ENCODE data around the gene ENKD1. TPM values are rescaled to one million over a fixed set of nuclear protein-coding genes. Genes with fewer than 3 reads are reported as not detected.

Gene ENKD1
- total and polyA plus RNA-seq, 2 experiments from 2014 or later, result 10.2 to 16.0 TPM

DNA sequence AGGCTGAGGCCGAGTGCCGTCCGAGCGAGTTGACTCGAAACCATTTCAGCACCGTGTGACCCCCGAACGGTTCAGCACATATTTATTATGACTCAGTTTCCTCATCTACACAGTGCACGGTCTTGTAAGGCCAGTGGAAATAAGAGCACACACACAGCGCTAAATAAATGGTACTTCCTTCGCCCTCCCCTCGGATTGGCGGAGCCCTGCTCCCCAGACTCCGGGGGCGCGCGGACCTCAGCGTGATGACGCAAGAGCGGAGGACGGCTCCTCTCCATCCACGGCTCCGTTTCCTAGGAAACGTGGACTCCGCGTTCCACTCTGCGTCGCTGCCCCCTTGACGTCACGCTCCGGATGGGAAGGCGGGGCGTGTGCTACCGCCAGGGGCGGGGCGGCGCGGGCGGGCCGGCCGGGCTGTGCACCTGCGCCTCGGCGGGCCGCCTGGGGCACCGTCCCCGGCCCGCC is 6.0 kb downstream of the ENKD1 start, which contains the start of gene PARD6A:
Gene PARD6A, plus strand, starts transcription at position 397 of the 465 bp plus-strand sequence. CDS start 79 bp downstream, outside the sequence.
- 1% methylated on average over 30 of the region's 48 CpGs for WGBS (ENCODE audit: low lambda C conversion rate, missing lambda C conversion rate)
- Histone ChIP-seq H3K79me2 (peaks cover 7% of the 10 kb centered on the region), H3K27ac (peak within 1 kb of the TSS; percentile 90), H3K9me3 (ENCODE audit: low read depth) (no peaks in the 10 kb centered on the region), H3K36me3 (replicated peaks; ENCODE audit: insufficient read depth, low read depth) (no peaks in the 10 kb centered on the region), H3K4me3 (peak within 1 kb of the TSS; percentile 74), H2AFZ (peak within 1 kb of the TSS; percentile 88), H3K27me3 (no peaks in the 10 kb centered on the region), H3K4me2 (peak within 1 kb of the TSS; percentile 86), H4K20me1 (ENCODE audit: insufficient read depth, poor library complexity, severe bottlenecking) (no peaks in the 10 kb centered on the region), H3K9me2 (replicated peaks; ENCODE audit: insufficient read depth) (no peaks in the 10 kb centered on the region), H3K4me1 (ENCODE audit: insufficient read depth) (peaks cover 4% of the 10 kb centered on the region)
- peak; percentile 98 for DNase-seq (ENCODE audit: low spot score)
- TF ChIP-seq EZH2 (IDR thresholded peaks at IDR 0.05; ENCODE audit: borderline replicate concordance) (no peak), EZH2phosphoT487 (IDR thresholded peaks at IDR 0.05; ENCODE audit: low read depth, severe bottlenecking, unreplicated experiment) (no peak)
- TF ChIP-seq, protein P1, sequence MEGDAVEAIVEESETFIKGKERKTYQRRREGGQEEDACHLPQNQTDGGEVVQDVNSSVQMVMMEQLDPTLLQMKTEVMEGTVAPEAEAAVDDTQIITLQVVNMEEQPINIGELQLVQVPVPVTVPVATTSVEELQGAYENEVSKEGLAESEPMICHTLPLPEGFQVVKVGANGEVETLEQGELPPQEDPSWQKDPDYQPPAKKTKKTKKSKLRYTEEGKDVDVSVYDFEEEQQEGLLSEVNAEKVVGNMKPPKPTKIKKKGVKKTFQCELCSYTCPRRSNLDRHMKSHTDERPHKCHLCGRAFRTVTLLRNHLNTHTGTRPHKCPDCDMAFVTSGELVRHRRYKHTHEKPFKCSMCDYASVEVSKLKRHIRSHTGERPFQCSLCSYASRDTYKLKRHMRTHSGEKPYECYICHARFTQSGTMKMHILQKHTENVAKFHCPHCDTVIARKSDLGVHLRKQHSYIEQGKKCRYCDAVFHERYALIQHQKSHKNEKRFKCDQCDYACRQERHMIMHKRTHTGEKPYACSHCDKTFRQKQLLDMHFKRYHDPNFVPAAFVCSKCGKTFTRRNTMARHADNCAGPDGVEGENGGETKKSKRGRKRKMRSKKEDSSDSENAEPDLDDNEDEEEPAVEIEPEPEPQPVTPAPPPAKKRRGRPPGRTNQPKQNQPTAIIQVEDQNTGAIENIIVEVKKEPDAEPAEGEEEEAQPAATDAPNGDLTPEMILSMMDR (IDR thresholded peaks at IDR 0.05; ENCODE audit: poor library complexity), result no peak

GRCh38 chr16:67659675-67660563 is 6.6 kb downstream of the ENKD1 start, which contains the start of gene ACD:
TSS of gene ACD (minus strand) at chr16:67660260. CDS start at chr16:67660220, 40 bp downstream.
- Histone ChIP-seq H3K4me2 (peak within 1 kb of the TSS; percentile 86), H3K9me3 (ENCODE audit: low read depth) (no peaks in the 10 kb centered on the region), H3K4me1 (ENCODE audit: insufficient read depth) (peaks cover 4% of the 10 kb centered on the region), H3K9me2 (replicated peaks; ENCODE audit: insufficient read depth) (no peaks in the 10 kb centered on the region), H2AFZ (peak within 1 kb of the TSS; percentile 88), H3K4me3 (peak within 1 kb of the TSS; percentile 74), H3K36me3 (replicated peaks; ENCODE audit: insufficient read depth, low read depth) (no peaks in the 10 kb centered on the region), H3K27ac (peak within 1 kb of the TSS; percentile 90), H4K20me1 (ENCODE audit: insufficient read depth, poor library complexity, severe bottlenecking) (no peaks in the 10 kb centered on the region), H3K27me3 (peaks cover 2% of the 10 kb centered on the region), H3K79me2 (peaks cover 7% of the 10 kb centered on the region)
- DNase-seq (ENCODE audit: low spot score), result peak; percentile 96
- WGBS (ENCODE audit: low lambda C conversion rate, missing lambda C conversion rate), result 1% methylated on average over 68 of the region's 83 CpGs
- no peak for TF ChIP-seq EZH2 (IDR thresholded peaks at IDR 0.05; ENCODE audit: borderline replicate concordance)
- TF ChIP-seq, protein P1 (IDR thresholded peaks at IDR 0.05; ENCODE audit: poor library complexity), result no peak
- TF ChIP-seq EZH2phosphoT487 (IDR thresholded peaks at IDR 0.05; ENCODE audit: low read depth, severe bottlenecking, unreplicated experiment), result no peak

- 52% methylated on average over 18 of the region's 21 CpGs for WGBS (ENCODE audit: low lambda C conversion rate, missing lambda C conversion rate)
- no peak for DNase-seq (ENCODE audit: low spot score)
- Histone ChIP-seq H4K20me1 (ENCODE audit: insufficient read depth, poor library complexity, severe bottlenecking) (no peaks in the 10 kb centered on the region), H3K27ac (peak overlapping the region; percentile 90), H3K36me3 (replicated peaks; ENCODE audit: insufficient read depth, low read depth) (no peaks in the 10 kb centered on the region), H3K9me2 (replicated peaks; ENCODE audit: insufficient read depth) (no peaks in the 10 kb centered on the region), H3K79me2 (peaks cover 7% of the 10 kb centered on the region), H2AFZ (peak overlapping the region; percentile 63), H3K27me3 (peaks cover 10% of the 10 kb centered on the region), H3K4me2 (peak overlapping the region; percentile 86), H3K4me3 (peak overlapping the region; percentile 74), H3K4me1 (ENCODE audit: insufficient read depth) (peaks cover 4% of the 10 kb centered on the region), H3K9me3 (ENCODE audit: low read depth) (no peaks in the 10 kb centered on the region)
- TF ChIP-seq, protein P1 (IDR thresholded peaks at IDR 0.05; ENCODE audit: poor library complexity), result no peak
- TF ChIP-seq EZH2phosphoT487 (IDR thresholded peaks at IDR 0.05; ENCODE audit: low read depth, severe bottlenecking, unreplicated experiment) (no peak), EZH2 (IDR thresholded peaks at IDR 0.05; ENCODE audit: borderline replicate concordance) (no peak)
Observed at GRCh38 chr16:67658849-67659674, 7.5 kb downstream of the ENKD1 start.
